DOHH2 (cell line): Measurements from ENCODE around the gene CEP112.

Experiments
- H3F3A ChIP-seq: fragments of 200-600 bp; sonication (generic), shearing (Covaris generic); 2 replicates; pipeline ENCODE4 v1.6.0; 2016; ENCODE audit warnings: antibody characterized with exemption, mild to moderate bottlenecking; ENCODE audit not compliant: control insufficient read depth, insufficient read depth
- H3K27ac ChIP-seq: fragments of 200-600 bp; sonication (generic); 2 replicates; pipeline ENCODE4 v1.5.1; 2014; ENCODE audit warnings: low read depth, mild to moderate bottlenecking, low read length, moderate library complexity
- H3K27me3 ChIP-seq: fragments of 200-600 bp; sonication (generic); 2 replicates; pipeline ENCODE4 v1.6.1; 2014; ENCODE audit warnings: mild to moderate bottlenecking, low read length, mixed read lengths; ENCODE audit not compliant: control insufficient read depth
- H3K36me3 ChIP-seq: fragments of 200-600 bp; sonication (generic); 2 replicates; pipeline ENCODE4 v1.6.1; 2014; ENCODE audit warnings: mild to moderate bottlenecking, low read length, moderate library complexity, mixed read lengths; ENCODE audit not compliant: control insufficient read depth
- H3K4me1 ChIP-seq: fragments of 200-600 bp; sonication (generic); 2 replicates; pipeline ENCODE4 v1.6.1; 2014; ENCODE audit warnings: mild to moderate bottlenecking, low read length, mixed read lengths; ENCODE audit not compliant: control insufficient read depth
- H3K4me2 ChIP-seq: fragments of 200-600 bp; sonication (generic); 2 replicates; pipeline ENCODE4 v1.6.0; 2014; ENCODE audit warnings: mild to moderate bottlenecking, low read length, moderate library complexity
- H3K4me3 ChIP-seq: fragments of 200-600 bp; sonication (generic); 2 replicates; pipeline ENCODE4 v1.5.1; 2014; ENCODE audit warnings: mild to moderate bottlenecking, low read length, mixed read lengths
- H3K79me2 ChIP-seq: fragments of 200-600 bp; sonication (generic); 2 replicates; pipeline ENCODE4 v1.6.1; 2014; ENCODE audit warnings: mild to moderate bottlenecking, low read length, mixed read lengths; ENCODE audit not compliant: control insufficient read depth
- H3K9me2 ChIP-seq: fragments of 200-600 bp; sonication (generic); replicated peaks from 2 replicates; pipeline ENCODE4 v1.6.1; 2014; ENCODE audit warnings: mild to moderate bottlenecking, low read length, mixed read lengths; ENCODE audit not compliant: control insufficient read depth
- H3K9me3 ChIP-seq: fragments of 200-600 bp; sonication (generic); 2 replicates; pipeline ENCODE4 v1.6.1; 2014; ENCODE audit warnings: antibody characterized with exemption, low read length, mixed read lengths; ENCODE audit not compliant: control insufficient read depth, insufficient read depth
- H4K20me1 ChIP-seq: fragments of 200-600 bp; sonication (generic); 2 replicates; pipeline ENCODE4 v1.6.0; 2014; ENCODE audit warnings: low read depth, mild to moderate bottlenecking, antibody characterized with exemption, low read length, moderate library complexity; ENCODE audit not compliant: control insufficient read depth, insufficient read depth
- EZH2phosphoT487 ChIP-seq: fragments of 200-600 bp; sonication (generic); IDR thresholded peaks from 2 replicates; pipeline ENCODE4 v1.6.1; 2017; ENCODE audit warnings: borderline replicate concordance, mild to moderate bottlenecking, antibody characterized with exemption, low read length, moderate library complexity, mixed read lengths
- TF ChIP-seq, protein P1 (sequence below): fragments of 200-600 bp; sonication (generic); IDR thresholded peaks from one replicate; pipeline ENCODE4 v1.5.1; 2014; ENCODE audit warnings: antibody characterized with exemption, mild to moderate bottlenecking, low read depth, low read length; ENCODE audit not compliant: poor library complexity, severe bottlenecking

Gene CEP112

DNA sequence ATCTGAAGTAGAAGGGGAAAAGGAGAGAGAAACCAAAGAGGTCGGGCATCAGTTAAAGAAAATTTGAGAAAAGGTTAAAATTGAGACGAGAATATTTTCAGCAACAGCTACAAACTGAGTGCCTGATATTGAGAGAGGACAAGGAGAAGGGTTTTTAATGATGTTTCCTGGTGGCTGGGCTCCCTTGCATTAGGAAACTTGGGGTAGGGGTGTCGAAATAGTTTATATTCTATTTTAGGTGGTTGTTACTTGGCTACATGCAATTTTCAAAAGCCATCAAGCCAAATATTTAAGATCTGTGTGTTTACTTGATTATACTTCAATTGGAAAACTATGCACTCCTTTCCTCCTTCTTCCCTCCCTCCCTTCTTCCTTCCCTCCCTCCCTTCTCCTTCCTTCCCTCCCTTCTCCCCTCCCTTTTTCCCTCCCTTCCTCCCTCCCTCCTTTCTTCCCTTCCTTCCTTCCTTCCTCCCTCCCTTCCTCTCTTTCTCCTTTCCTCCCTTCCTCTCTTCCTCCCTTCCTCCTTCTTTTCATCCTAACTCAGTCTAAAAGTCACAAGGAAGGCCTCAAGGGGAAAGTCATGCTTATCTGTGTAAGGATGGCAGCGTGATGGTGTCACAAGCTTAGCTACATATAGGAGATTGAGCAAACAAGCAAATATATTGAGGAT lies 39.1 kb upstream of the CEP112 start:
- TF ChIP-seq, protein P1, sequence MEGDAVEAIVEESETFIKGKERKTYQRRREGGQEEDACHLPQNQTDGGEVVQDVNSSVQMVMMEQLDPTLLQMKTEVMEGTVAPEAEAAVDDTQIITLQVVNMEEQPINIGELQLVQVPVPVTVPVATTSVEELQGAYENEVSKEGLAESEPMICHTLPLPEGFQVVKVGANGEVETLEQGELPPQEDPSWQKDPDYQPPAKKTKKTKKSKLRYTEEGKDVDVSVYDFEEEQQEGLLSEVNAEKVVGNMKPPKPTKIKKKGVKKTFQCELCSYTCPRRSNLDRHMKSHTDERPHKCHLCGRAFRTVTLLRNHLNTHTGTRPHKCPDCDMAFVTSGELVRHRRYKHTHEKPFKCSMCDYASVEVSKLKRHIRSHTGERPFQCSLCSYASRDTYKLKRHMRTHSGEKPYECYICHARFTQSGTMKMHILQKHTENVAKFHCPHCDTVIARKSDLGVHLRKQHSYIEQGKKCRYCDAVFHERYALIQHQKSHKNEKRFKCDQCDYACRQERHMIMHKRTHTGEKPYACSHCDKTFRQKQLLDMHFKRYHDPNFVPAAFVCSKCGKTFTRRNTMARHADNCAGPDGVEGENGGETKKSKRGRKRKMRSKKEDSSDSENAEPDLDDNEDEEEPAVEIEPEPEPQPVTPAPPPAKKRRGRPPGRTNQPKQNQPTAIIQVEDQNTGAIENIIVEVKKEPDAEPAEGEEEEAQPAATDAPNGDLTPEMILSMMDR = no peak
- no peak for TF ChIP-seq EZH2phosphoT487
- Histone ChIP-seq H3K9me2 (no peaks in the 10 kb centered on the region), H3K9me3 (no peaks in the 10 kb centered on the region), H3F3A (no peaks in the 10 kb centered on the region), H3K4me2 (no peak overlapping the region), H3K27ac (no peak overlapping the region), H3K79me2 (no peaks in the 10 kb centered on the region), H4K20me1 (no peaks in the 10 kb centered on the region), H3K4me1 (0 out of 2 replicates have a peak, but pooled peaks cover 2% of the 10 kb centered on the region), H3K36me3 (no peaks in the 10 kb centered on the region), H3K4me3 (no peak overlapping the region), H3K27me3 (peaks cover 22% of the 10 kb centered on the region)

DNA sequence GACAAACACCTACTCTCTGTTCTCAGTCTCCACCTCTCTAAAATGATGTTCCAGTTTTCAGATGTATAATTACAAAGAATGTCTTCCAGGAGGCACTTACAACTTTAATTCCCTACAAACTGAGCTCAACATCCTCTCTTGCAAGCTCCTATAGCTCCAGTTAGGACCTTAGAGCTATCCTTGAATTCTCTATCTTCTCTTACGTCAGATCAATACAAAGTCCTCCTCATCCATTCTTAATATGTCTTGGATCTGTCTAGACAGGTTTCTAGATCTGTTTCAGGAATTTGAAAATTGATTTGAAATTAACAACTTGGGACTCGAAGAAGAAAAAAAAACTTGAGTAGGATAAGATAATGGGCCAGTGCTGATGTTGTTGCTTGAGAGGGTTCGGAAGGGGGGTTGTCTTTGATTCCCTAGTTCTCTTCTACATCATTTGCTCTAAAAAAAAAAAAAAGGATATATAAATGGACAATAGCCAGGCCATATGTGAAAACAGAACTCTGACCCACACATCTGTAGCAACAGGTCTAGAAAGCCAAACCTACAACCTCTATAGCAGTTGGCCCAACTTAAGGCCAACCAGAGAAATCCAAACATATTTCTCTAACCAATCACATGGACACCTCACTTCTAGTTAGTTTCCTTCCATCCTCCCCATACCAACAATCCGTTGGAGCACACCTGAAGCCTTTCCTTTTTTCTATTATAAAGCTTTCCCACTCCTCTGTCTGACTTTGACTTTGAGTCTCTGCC lies 38.0 kb upstream of the CEP112 start:
- Histone ChIP-seq H3K9me2 (no peaks in the 10 kb centered on the region), H3F3A (no peaks in the 10 kb centered on the region), H3K27me3 (peaks cover 25% of the 10 kb centered on the region), H3K9me3 (no peaks in the 10 kb centered on the region), H3K79me2 (no peaks in the 10 kb centered on the region), H3K27ac (no peak overlapping the region), H3K36me3 (no peaks in the 10 kb centered on the region), H4K20me1 (no peaks in the 10 kb centered on the region), H3K4me2 (no peak overlapping the region), H3K4me3 (no peak overlapping the region), H3K4me1 (0 out of 2 replicates have a peak, but pooled peaks cover 2% of the 10 kb centered on the region)
- TF ChIP-seq, protein P1 = no peak
- no peak for TF ChIP-seq EZH2phosphoT487

DNA sequence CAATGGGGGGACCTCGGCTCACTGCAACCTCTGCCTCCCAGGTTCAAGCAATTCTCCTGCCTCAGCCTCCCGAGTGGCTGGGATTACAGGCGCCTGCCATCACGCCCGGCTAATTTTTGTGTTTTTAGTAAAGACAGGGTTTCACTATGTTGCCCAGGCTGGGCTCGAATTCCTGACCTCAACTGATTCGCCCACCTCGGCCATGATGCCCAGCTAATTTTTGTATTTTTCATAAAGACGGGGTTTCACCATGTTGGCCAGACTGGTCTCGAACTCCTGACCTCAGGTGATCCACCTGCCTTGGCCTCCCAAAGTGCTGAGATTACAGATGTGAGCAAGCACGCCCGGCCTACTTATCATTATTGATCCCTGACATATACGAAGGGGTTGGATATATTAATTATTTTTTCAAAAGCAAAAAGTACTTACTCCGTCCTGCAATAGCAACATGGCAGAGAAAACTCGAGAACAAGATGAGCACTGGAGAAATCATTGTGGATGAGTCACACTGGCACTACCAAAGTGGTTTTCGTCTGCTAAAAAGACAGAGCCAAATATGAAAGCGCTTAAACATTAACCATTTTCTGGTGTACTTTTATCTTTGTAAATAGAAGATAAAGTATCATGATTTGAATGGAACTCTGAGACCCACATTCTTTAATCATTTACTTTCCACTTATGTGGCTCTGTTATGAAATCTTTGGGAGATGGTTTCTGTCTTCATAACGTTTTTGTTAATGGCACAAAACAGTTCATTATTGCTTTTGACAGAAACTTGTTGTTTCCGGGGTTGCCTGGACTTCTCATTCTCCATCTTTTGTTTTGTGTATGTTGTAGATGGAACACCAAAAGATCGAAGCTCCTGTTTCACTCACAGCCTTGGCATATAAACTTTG lies 37.2 kb upstream of the CEP112 start, which contains the start of gene APOH:
TSS of gene APOH (minus strand) at position 529 of the 896 bp plus-strand sequence. CDS start at position 493, 36 bp downstream.
- Histone ChIP-seq H3K27ac (no peak within 1 kb of the TSS), H3K4me3 (no peak within 1 kb of the TSS), H4K20me1 (no peaks in the 10 kb centered on the region), H3K9me3 (no peaks in the 10 kb centered on the region), H3K27me3 (peaks cover 25% of the 10 kb centered on the region), H3F3A (no peaks in the 10 kb centered on the region), H3K36me3 (no peaks in the 10 kb centered on the region), H3K9me2 (no peaks in the 10 kb centered on the region), H3K4me2 (no peak within 1 kb of the TSS), H3K4me1 (0 out of 2 replicates have a peak, but pooled peaks cover 2% of the 10 kb centered on the region), H3K79me2 (no peaks in the 10 kb centered on the region)
- no peak for TF ChIP-seq EZH2phosphoT487
- TF ChIP-seq, protein P1 = no peak
